Sigmoid colon (tissue), 7 donors: Measurements from ENCODE around the gene SSR1. TPM values are rescaled to one million over a fixed set of nuclear protein-coding genes. Genes with fewer than 3 reads are reported as not detected.
A peak's percentile ranks its signal among the peaks of the same experiment; 100 is the strongest.

Source experiments
- DNase-seq: peaks from one replicate; pipeline ENCODE4 v3.0.0-alpha.2; 2019
- H3K27ac ChIP-seq, 4 donors: fragments of 200-600 bp; sonication (generic); one replicate each; pipeline ENCODE4 v1.5.1; 2016 to 2019; ENCODE audit warnings: mild to moderate bottlenecking in 1 of 4
- H3K27me3 ChIP-seq, 3 donors: fragments of 200-600 bp; sonication (generic); one replicate each; pipeline ENCODE4 v1.5.1; 2019; ENCODE audit warnings: mild to moderate bottlenecking in 1 of 3
- H3K36me3 ChIP-seq, 4 donors: fragments of 200-600 bp; sonication (generic); one replicate each; pipeline ENCODE4 v1.5.1; 2016 to 2019
- H3K4me1 ChIP-seq, 4 donors: fragments of 200-600 bp; sonication (generic); one replicate each; pipeline ENCODE4 v1.5.1; 2017 to 2019
- H3K4me3 ChIP-seq, 4 donors: fragments of 200-600 bp; sonication (generic); one replicate each; pipeline ENCODE4 v1.5.1; 2017 to 2019; ENCODE audit warnings: mild to moderate bottlenecking in 2 of 4, moderate library complexity in 1 of 4
- H3K9me3 ChIP-seq, 4 donors: fragments of 200-600 bp in 3 of 4; sonication (generic) in 3 of 4; one replicate each; pipeline versions ENCODE4 v1.5.1 to v1.6.1; 2013 to 2019
- CTCF ChIP-seq, 4 experiments: fragments of 450-650 bp in 3 of 4; fragments of 200-600 bp in 1 of 4; IDR thresholded peaks; one replicate each; pipeline ENCODE4 v1.5.1; 2016 to 2019; ENCODE audit warnings: antibody characterized with exemption in 4 of 4, mild to moderate bottlenecking in 3 of 4, moderate library complexity in 2 of 4
- EP300 ChIP-seq, 4 donors: sonication (generic); formaldehyde crosslinking; IDR thresholded peaks; one replicate each; pipeline ENCODE4 v1.6.1; 2017; ENCODE audit warnings: antibody characterized with exemption in 4 of 4
- POLR2A ChIP-seq, 2 donors: fragments of 450-650 bp; IDR thresholded peaks; one replicate each; pipeline ENCODE4 v1.6.1; 2016; ENCODE audit warnings: antibody characterized with exemption in 2 of 2, mild to moderate bottlenecking in 2 of 2, moderate library complexity in 2 of 2
- POLR2AphosphoS5 ChIP-seq, 4 donors: sonication (generic); formaldehyde crosslinking; IDR thresholded peaks; one replicate each; pipeline ENCODE4 v1.6.1; 2017; ENCODE audit warnings: antibody characterized with exemption in 4 of 4
- WGBS, 2 donors: extraction: QIAGEN DNeasy Blood & Tissue Kit; methylation state at CpG; one replicate each; pipeline ENCODE4 v1.1.7; 2013; 5-methylcytosine and 5-hydroxymethylcytosine counted together
- intact Hi-C: fragments of 100-400 bp; cut with DNase I; formaldehyde crosslinking; loops from one replicate; pipeline ENCODE4 v1.15.1; 2023
- polyA plus RNA-seq, 3 donors: library from polyadenylated mRNA; stranded (reverse); fragments of 200-250 nt; gene quantifications; one replicate each; pipeline ENCODE4 v1.2.3, GENCODE V29; 2013
- total RNA-seq, 4 donors: library from RNA; depleted of rRNA; stranded (reverse); fragments of >200 nt; gene quantifications; one replicate each; pipeline ENCODE4 v1.1.0, GENCODE V29; 2016
- donor health status: healthy with polysubstance abuse.
- donor health status: Bipolar disorder and iron deficiency.
- donor health status: healthy.

The SSR1 gene
- total and polyA plus RNA-seq, 7 donors = 10.8 to 55.1 (median 29.7) TPM

- Histone ChIP-seq H3K27ac (no peak overlapping the region), H3K27me3 (no peaks in the 10 kb centered on the region), H3K36me3 (peaks cover 38 to 92% (median 65%) of the 10 kb centered on the region in 4 donors), H3K4me3 (no peak overlapping the region), H3K9me3 (no peaks in the 10 kb centered on the region), H3K4me1 (no peaks in the 10 kb centered on the region)
- 94 to 95% methylated on average over 21 of the region's 21 CpGs for WGBS, 2 donors
- DNase-seq = no peak
- intact Hi-C loops = no loop called here
- TF ChIP-seq EP300 (IDR thresholded peaks at IDR 0.05) = no peak
- no peak for TF ChIP-seq CTCF (IDR thresholded peaks at IDR 0.05)
- TF ChIP-seq POLR2AphosphoS5 (IDR thresholded peaks at IDR 0.05) = no peak
- no peak for TF ChIP-seq POLR2A (IDR thresholded peaks at IDR 0.05)
Observed at GRCh38 chr6:7228662-7229375, 84.2 kb downstream of the SSR1 start.

GRCh38 chr6:7224731-7225130, 88.3 kb downstream of the SSR1 start:
- Histone ChIP-seq H3K27ac (no peak overlapping the region), H3K27me3 (no peaks in the 10 kb centered on the region), H3K36me3 (peaks cover 22 to 71% (median 37%) of the 10 kb centered on the region in 4 donors), H3K4me3 (no peak overlapping the region), H3K9me3 (no peaks in the 10 kb centered on the region), H3K4me1 (peaks cover 0 to 12% (median 10%) of the 10 kb centered on the region in 4 donors)
- DNase-seq = no peak
- 52 to 77% methylated on average over 9 of the region's 9 CpGs for WGBS, 2 donors
- TF ChIP-seq EP300 (IDR thresholded peaks at IDR 0.05) (no peak), CTCF (IDR thresholded peaks at IDR 0.05) (no peak), POLR2A (IDR thresholded peaks at IDR 0.05) (no peak), POLR2AphosphoS5 (IDR thresholded peaks at IDR 0.05) (no peak)
- intact Hi-C loops = no loop called here

- TF ChIP-seq EP300 (IDR thresholded peaks at IDR 0.05) (no peak), POLR2A (IDR thresholded peaks at IDR 0.05) (no peak), CTCF (IDR thresholded peaks at IDR 0.05) (no peak), POLR2AphosphoS5 (IDR thresholded peaks at IDR 0.05) (no peak)
- WGBS, 2 donors = 93 to 94% methylated on average over 5 of the region's 5 CpGs
- Histone ChIP-seq H3K36me3 (peaks cover 9 to 45% (median 26%) of the 10 kb centered on the region in 4 donors), H3K9me3 (no peaks in the 10 kb centered on the region), H3K4me3 (no peak overlapping the region), H3K4me1 (peaks cover 0 to 19% (median 13%) of the 10 kb centered on the region in 4 donors), H3K27me3 (no peaks in the 10 kb centered on the region), H3K27ac (no peak overlapping the region)
- DNase-seq = no peak
- intact Hi-C loops = no loop called here
Observed at GRCh38 chr6:7222197-7222596, 90.8 kb downstream of the SSR1 start.

GRCh38 chr6:7219310-7219709, 93.7 kb downstream of the SSR1 start:
- DNase-seq = no peak
- peaks cover 10 to 42% (median 19%) of the 10 kb centered on the region in 4 donors for H3K36me3 ChIP-seq
- intact Hi-C loops = loop anchor here (5.0 kb wide), 1 partner anchor 47 kb away; no protein-coding TSS in a partner anchor
- H3K4me3 ChIP-seq = no peak overlapping the region
- TF ChIP-seq EP300 (IDR thresholded peaks at IDR 0.05) = no peak
- H3K4me1 ChIP-seq = peaks cover 0 to 19% (median 13%) of the 10 kb centered on the region in 4 donors
- H3K9me3 ChIP-seq = no peaks in the 10 kb centered on the region
- WGBS, 2 donors = 79 to 80% methylated on average over 6 of the region's 6 CpGs
- H3K27ac ChIP-seq = peak overlapping the region in 1 of 4 donors; percentile 16
- no peaks in the 10 kb centered on the region for H3K27me3 ChIP-seq

GRCh38 chr6:7218406-7218988, 94.5 kb downstream of the SSR1 start:
- Histone ChIP-seq H3K27ac (no peak overlapping the region), H3K4me3 (no peak overlapping the region), H3K36me3 (peaks cover 10 to 45% (median 27%) of the 10 kb centered on the region in 4 donors), H3K9me3 (no peaks in the 10 kb centered on the region), H3K4me1 (peaks cover 0 to 19% (median 13%) of the 10 kb centered on the region in 4 donors), H3K27me3 (no peaks in the 10 kb centered on the region)
- DNase-seq = no peak
- intact Hi-C loops = loop anchor here (5.0 kb wide), 1 partner anchor 46 kb away; no protein-coding TSS in a partner anchor
- TF ChIP-seq POLR2A (IDR thresholded peaks at IDR 0.05) = no peak
- no peak for TF ChIP-seq POLR2AphosphoS5 (IDR thresholded peaks at IDR 0.05)
- no peak for TF ChIP-seq EP300 (IDR thresholded peaks at IDR 0.05)
- TF ChIP-seq CTCF (IDR thresholded peaks at IDR 0.05) = no peak
- 89 to 92% methylated on average over 2 of the region's 2 CpGs for WGBS, 2 donors
